Activated T-cell treated with anti-CD3 and anti-CD28 coated beads for 1 hour (primary cell): ENCODE data around the gene RYR2.

ENCODE experiments used
- DNase-seq: peaks from one replicate; pipeline ENCODE4 v3.0.0-alpha.2; 2020; ENCODE audit warnings: low read depth

The RYR2 gene

DNA sequence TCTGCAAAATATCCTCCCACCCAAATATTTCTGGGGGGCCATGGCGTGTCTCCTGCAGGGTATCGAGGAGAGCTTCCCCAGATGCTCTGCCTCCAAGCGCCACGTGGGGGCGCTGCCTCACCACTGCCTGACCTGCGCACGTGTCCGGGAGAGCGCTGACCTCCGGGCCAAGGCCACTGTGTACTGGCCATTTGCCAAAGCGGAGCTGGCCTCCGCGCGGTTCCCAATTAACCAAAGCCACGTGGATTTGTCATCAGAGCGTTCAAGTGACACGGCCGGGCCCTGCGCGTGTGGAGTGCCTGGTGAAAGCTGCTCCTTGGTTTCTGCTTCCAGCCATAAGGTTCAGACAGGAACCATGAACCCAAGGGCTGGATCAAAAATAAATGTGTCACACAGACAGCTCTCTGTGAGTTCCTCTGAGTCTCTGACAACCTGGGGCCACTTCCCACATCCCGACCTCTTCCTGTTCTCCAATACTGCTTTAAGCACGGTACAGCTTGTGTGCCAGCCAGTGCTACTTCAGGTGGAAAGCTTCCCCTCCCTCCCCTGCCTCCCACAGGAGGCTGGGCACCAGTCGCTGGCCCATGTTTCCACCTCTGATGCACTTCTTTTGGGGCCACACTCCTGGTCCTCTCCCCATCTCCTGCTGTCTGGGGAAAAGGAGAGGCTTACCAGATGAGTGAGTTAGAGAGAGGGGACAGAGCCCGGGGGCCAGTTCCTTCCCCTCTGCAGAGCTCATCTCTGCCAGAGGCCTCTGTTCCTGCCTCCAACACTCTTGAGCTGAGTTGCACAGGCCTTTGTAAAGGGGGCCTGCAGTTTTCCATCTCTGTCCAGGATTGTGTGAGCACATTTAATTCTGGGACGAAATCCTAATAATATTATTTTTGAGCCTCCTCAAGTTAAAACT lies 822.6 kb downstream of the RYR2 start:
- DNase-seq: no peak

DNA sequence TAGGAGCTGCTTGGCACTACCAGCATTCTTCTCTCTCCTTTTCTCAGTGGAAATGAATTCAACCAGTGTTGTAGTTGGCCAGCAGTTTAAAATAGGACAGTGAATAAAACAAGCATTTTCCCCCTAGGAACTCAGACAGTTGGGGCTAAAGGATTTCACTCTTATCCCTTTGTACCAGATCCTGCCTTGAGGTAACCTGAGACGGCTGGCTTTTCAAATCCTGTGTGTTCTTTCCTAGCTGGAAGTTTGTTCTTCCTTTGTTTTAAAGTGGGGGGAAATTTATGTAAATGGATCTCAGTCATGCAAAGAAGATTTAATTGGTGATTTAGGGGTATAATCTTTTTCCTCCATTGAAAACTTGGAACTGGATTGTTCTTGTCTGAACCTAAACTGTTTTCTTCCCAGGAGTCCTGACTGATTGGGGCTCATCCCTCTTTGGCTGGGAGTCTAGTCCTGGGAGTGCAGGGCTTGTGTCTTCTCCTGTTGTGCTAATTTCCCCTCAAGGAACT lies 825.5 kb downstream of the RYR2 start:
- no peak for DNase-seq

DNA sequence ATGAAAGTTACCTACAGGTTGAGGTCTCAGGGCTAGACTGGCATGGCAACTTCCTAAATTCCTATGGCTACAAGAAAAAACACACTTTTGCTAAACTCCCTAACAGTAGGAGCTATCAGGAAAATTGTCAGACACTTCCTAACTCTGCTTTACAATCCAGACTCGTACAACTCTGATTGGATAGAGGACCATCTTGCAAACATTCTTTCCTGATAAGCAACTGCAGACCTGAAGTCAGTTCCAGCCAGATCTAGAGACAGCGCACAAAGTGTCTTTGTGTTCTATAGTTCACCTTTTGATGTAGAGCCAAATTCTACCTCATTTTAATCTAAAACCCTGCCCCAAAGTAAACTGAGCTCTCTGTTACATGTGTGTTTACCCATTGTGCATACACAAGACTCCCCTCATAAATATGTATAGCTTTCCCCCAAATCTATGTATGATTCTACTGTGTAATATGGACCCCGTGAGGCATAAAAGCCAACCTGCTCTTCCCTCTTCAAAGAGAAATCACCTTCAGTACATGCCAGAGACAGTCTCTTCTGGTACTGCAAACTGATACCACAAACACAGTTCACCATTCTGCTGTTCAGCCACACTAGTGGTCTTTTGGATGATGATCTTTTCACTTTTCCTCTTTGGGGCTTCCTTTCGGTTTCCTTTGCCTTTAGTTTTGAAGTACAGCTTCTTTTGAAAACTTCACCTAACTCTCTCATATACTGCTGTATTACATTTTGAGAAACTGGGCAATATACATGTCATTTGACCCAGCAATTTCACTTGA lies 827.0 kb downstream of the RYR2 start:
- no peak for DNase-seq

DNA sequence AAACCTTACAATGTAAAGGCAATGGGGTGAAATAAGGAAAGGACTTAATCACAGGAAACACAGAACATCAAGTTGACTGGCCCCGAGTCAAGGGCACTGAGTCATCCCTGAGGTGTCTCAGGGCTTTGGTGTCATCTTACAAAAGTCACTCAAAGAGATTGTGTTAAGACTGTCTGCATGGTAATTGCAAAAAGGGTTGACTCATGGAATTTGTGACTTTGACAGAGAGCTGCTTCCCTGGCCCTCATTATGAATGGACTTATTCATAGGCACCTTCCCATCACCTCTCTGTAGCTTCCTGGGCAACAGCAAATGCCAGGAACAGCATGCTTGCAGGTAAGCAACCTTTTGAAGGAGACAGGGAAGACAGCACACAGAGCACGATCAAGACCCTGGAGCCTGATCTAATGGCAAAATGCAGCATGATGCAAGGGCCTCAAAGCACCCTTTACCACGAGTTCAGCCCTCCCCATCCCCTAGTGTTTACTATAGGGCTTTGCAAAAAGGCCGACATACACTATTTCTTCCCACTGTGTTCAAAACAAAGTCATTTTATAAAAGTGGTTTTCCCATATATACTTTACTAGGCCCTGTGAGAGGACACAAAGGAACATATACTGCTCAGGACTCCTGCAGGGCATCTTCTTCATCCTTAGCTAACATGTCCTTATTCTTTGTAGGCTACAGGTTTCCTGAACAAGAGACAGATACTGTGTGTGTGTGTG lies 831.7 kb downstream of the RYR2 start:
- no peak for DNase-seq

DNA sequence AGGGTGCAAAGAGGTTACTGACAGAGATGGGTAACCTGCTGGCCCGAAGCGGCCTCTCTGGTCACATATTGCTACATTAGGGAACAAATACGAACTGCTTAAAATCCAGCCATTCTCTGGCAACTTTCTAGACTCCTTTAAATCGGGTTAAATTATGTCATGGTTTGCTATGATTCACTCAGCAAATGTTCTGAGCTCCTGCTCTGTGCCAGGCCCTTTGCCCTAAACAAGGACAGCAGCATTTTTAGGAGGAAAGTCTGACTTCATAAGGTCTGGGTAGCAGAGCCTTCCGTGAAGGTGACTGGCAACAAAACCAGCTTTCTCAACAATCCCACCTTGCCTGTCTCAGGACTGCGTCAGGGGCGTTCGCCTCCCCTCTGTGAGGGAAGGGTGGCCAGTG lies 833.3 kb downstream of the RYR2 start:
- DNase-seq: no peak

DNA sequence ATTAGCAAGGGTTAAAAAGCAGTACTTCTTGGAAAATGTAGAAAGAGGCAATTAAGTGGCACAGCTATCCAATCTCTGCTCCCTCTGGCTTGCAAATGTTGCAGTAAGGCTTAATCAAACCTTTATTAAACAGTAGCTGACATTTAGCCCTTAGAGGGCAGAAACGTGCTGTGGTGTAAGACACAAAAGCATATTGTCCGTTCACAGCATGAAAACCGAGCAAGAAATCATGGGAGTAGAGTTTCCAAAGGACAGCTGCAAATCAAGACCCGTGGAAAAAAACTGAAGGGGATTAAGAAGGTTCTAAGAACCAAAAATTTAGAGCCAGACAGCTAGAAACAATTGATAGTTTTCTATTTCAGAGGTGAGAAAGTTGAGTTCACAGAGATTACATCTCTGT lies 835.6 kb downstream of the RYR2 start:
- DNase-seq: no peak

DNA sequence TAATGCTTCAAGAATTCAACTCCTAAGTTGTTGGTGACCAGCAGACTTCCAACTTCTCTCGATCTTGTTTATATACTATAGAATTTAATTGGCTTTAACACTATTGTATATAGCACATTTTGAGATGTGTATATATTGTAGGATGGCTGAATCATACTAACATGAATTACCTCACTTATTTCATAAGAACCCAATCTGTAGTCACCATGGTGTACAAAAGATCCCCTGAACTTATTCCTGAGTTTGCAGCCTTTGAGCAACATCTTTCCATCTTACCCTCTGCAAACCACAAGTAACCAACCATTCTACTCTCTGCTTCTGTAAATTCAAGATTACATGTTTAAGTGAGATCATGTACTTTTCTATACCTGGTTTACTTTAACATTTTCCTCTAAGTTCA lies 836.4 kb downstream of the RYR2 start:
- no peak for DNase-seq

DNA sequence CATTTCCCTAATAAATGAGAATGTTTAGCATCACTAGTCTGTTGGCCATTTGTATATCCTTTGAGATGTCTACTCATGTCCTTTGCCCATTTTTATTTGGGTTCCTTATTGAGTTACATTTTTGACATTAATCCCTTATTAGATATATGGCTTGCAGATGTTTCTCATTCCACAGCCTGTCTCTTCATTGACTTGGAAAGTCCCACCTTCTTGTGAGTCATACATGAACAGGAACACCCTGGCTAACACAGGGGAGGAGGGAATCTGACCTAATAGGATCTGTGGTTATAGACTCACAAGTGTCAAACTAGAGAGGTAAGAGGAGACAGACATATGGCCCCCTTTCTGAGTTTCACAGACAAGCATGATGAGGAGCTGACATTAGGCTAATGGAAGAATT lies 837.2 kb downstream of the RYR2 start:
- DNase-seq: no peak
